ENCODE data around the gene PRKAR1A.

The PRKAR1A gene

GRCh38 chr17:68512247-68512959, at the start of gene PRKAR1A:
PRKAR1A (plus strand) TSS chr17:68512430; CDS start chr17:68515400, 2,970 bp downstream.
- Histone ChIP-seq H3K27ac (peak within 1 kb of the TSS; percentile 98), H3K4me3 (ENCODE audit: low read depth, low read length) (peak within 1 kb of the TSS; percentile 86), H3K27me3 (replicated peaks) (no peaks in the 10 kb centered on the region), H3K36me3 (replicated peaks) (peaks cover 12% of the 10 kb centered on the region)
- no peak for TF ChIP-seq CTCF (IDR thresholded peaks at IDR 0.05; ENCODE audit: low read depth, low read length, missing control alignments)
- DNase-seq = peak; percentile 91
- in situ Hi-C loops (cut with HindIII; ENCODE audit: low pct_ligation_motif_present, low sequenced_read_pairs) = no loop called here

DNA sequence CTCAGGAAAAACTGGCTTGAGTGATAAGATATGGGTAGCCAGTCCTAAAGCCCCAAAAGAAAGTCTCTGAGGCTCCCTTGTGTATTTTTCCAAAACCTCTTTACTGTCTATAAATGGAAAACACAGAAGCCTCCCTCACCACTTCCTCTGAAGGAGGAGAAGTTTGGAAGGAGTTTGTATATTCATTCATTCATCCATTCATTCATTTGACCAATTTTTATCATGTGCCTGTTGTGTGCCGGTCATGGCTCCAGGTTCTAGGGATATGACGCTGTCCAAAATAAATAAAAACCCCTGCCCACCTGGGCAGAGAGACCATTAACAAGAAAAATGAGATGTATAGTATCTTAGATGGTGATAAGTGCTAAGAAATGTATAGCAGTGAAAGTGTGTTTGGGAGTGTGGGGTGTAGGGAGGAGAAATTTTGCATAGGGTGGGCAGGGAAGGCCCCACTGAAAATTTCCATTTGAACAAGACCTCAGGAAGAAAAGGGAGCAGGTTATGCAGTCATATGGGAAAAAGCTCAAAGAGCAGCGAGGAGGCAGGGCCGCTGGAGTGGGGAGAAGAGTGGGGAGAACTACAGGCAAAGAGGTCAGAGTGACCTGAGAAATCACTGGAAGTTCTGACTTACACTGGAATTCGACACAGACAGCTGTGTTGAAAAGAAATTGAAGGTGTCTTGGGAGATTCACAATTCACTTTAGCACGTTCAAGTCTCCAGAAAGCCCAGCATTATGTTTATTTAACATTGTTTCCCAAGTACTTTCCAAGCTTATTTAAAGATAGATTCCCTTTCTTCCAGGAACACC, 48.8 kb upstream of the PRKAR1A start:
- Histone ChIP-seq H3K4me3 (ENCODE audit: low read depth, low read length) (no peak overlapping the region), H3K36me3 (replicated peaks) (no peaks in the 10 kb centered on the region), H3K27ac (no peak overlapping the region), H3K27me3 (replicated peaks) (no peaks in the 10 kb centered on the region)
- in situ Hi-C loops (cut with HindIII; ENCODE audit: low pct_ligation_motif_present, low sequenced_read_pairs) = no loop called here
- no peak for TF ChIP-seq CTCF (IDR thresholded peaks at IDR 0.05; ENCODE audit: low read depth, low read length, missing control alignments)
- no peak for DNase-seq

GRCh38 chr17:68468334-68468733, 43.9 kb upstream of the PRKAR1A start:
- no peak for TF ChIP-seq CTCF (IDR thresholded peaks at IDR 0.05; ENCODE audit: low read depth, low read length, missing control alignments)
- no peaks in the 10 kb centered on the region for H3K36me3 ChIP-seq (replicated peaks)
- in situ Hi-C loops (cut with HindIII; ENCODE audit: low pct_ligation_motif_present, low sequenced_read_pairs) = no loop called here
- H3K4me3 ChIP-seq (ENCODE audit: low read depth, low read length) = no peak overlapping the region
- peak; percentile 65 for DNase-seq
- H3K27ac ChIP-seq = peak overlapping the region; percentile 62
- H3K27me3 ChIP-seq (replicated peaks) = no peaks in the 10 kb centered on the region

- in situ Hi-C loops (cut with HindIII; ENCODE audit: low pct_ligation_motif_present, low sequenced_read_pairs) = no loop called here
- H3K36me3 ChIP-seq (replicated peaks) = no peaks in the 10 kb centered on the region
- TF ChIP-seq CTCF (IDR thresholded peaks at IDR 0.05; ENCODE audit: low read depth, low read length, missing control alignments) = no peak
- peak overlapping the region; percentile 62 for H3K27ac ChIP-seq
- H3K27me3 ChIP-seq (replicated peaks) = no peaks in the 10 kb centered on the region
- no peak overlapping the region for H3K4me3 ChIP-seq (ENCODE audit: low read depth, low read length)
- peak; percentile 33 for DNase-seq
Measured at GRCh38 chr17:68468788-68469187, 43.4 kb upstream of the PRKAR1A start.

GRCh38 chr17:68470961-68471360, 41.3 kb upstream of the PRKAR1A start:
- in situ Hi-C loops (cut with HindIII; ENCODE audit: low pct_ligation_motif_present, low sequenced_read_pairs) = no loop called here
- no peak overlapping the region for H3K27ac ChIP-seq
- no peaks in the 10 kb centered on the region for H3K27me3 ChIP-seq (replicated peaks)
- DNase-seq = no peak
- TF ChIP-seq CTCF (IDR thresholded peaks at IDR 0.05; ENCODE audit: low read depth, low read length, missing control alignments) = no peak
- no peaks in the 10 kb centered on the region for H3K36me3 ChIP-seq (replicated peaks)
- H3K4me3 ChIP-seq (ENCODE audit: low read depth, low read length) = no peak overlapping the region
